Natural killer cell treated with Interleukin-12 subunit alpha and Interleukin-12 subunit beta and Interleukin-15 and Interleukin-18, amount 100 ng/mL, for 72 hours (primary cell): ENCODE measurements around the gene NHSL2. TPM values are rescaled to one million over a fixed set of nuclear protein-coding genes. Genes with fewer than 3 reads are reported as not detected.

Experiments used
- ATAC-seq, 2 donors: fragments of 150-1000 bp; cut with Tn5 transposase in 1 of 2; sonication (Bioruptor Pico), chemical (Tn5 transposase) in 1 of 2; 2 replicates each; pipeline ENCODE4 v1.10.0; 2021
- DNase-seq: peaks from one replicate; pipeline ENCODE4 v3.0.0; 2022; ENCODE audit warnings: low spot score
- H3K27ac Mint-ChIP-seq, 2 donors: 1 replicate in 1 of 2; 2 replicates in 1 of 2; pipeline ENCODE4 v1.8.0; 2022; ENCODE audit warnings: mixed read lengths in 2 of 2, mild to moderate bottlenecking in 1 of 2, moderate library complexity in 1 of 2
- H3K27me3 Mint-ChIP-seq, 2 donors: 1 replicate in 1 of 2; 2 replicates in 1 of 2; pipeline ENCODE4 v1.8.0; 2022; ENCODE audit warnings: mixed read lengths in 2 of 2
- H3K36me3 Mint-ChIP-seq: one replicate; pipeline ENCODE4 v1.8.0; 2022; ENCODE audit warnings: mixed read lengths
- H3K4me1 Mint-ChIP-seq, 2 donors: 1 replicate in 1 of 2; 2 replicates in 1 of 2; pipeline ENCODE4 v1.8.0; 2022; ENCODE audit warnings: low read depth in 2 of 2, mixed read lengths in 2 of 2, mild to moderate bottlenecking in 1 of 2
- H3K4me3 Mint-ChIP-seq: one replicate; pipeline ENCODE4 v1.8.0; 2022; ENCODE audit warnings: mixed read lengths
- H3K9me3 Mint-ChIP-seq: 2 replicates; pipeline ENCODE4 v1.8.0; 2022; ENCODE audit warnings: mixed read lengths
- total RNA-seq, 2 donors: library from RNA; stranded (reverse); gene quantifications; one replicate each; pipeline ENCODE4 v1.2.3, GENCODE V29; 2022

Gene NHSL2
- total RNA-seq, 2 donors from 2014 or later = 0.07 to 0.67 TPM

DNA sequence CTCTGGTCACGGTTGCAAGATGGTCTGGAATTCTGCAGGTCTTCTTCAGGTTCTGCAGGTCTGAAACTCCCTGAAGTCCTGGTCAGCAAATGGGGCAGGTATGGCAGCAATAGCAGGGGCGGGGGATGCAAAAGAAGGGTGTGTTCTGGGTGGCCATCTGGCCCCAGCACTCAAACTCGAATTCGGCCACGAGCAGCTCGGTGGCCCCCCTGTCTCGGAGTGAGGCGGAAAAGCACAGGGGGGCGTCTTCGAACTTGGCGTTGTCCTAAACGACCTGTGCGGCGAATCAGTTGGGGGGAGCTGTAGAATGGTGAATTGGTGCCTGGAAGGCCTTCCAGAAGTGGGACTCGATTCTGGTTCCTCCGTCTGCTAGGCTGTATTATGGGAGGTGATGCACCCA, 219.0 kb downstream of the NHSL2 start:
- Mint-ChIP-seq H3K27ac (no peak overlapping the region), H3K9me3 (no peaks in the 10 kb centered on the region), H3K4me1 (peaks cover 21 to 25% of the 10 kb centered on the region in 2 donors), H3K36me3 (no peaks in the 10 kb centered on the region), H3K27me3 (peaks cover 0 to 26% of the 10 kb centered on the region in 2 donors), H3K4me3 (no peak overlapping the region)
- DNase-seq (no peak), ATAC-seq (no peak)

DNA sequence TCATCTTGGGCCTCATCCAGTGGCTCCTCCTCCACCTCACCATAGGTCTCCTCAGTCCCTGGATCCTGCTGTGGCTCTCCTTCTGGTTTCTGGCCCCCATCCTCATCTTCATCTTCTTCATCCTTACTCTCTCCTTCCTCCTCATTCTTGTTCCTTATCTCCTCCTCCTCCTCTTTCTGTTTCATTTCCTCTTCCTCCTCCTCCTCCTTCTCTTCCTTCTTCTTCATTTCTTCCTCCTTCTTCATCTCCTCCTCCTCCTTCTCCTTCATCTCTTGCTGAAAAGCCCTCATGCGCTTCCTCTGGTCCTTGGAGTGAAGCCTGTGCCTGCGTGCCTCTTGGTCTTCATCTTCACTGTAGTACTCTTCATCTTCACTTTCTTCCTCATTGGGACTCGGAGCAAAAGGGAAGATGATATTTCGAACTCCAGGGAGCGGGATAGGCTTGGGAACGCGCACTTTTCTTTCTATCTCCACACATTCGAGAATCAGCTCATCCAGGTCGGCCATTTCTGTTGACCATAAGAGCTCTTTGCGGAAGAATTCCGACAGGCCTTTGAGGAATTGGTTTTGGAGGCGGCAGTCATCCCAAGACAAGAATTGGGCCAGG, 219.6 kb downstream of the NHSL2 start:
- DNase-seq = no peak
- ATAC-seq = no peak
- no peaks in the 10 kb centered on the region for H3K36me3 Mint-ChIP-seq
- H3K9me3 Mint-ChIP-seq = no peaks in the 10 kb centered on the region
- peaks cover 0 to 23% of the 10 kb centered on the region in 2 donors for H3K27me3 Mint-ChIP-seq
- H3K4me3 Mint-ChIP-seq = no peak overlapping the region
- H3K4me1 Mint-ChIP-seq = peaks cover 15 to 19% of the 10 kb centered on the region in 2 donors
- H3K27ac Mint-ChIP-seq = no peak overlapping the region

DNA sequence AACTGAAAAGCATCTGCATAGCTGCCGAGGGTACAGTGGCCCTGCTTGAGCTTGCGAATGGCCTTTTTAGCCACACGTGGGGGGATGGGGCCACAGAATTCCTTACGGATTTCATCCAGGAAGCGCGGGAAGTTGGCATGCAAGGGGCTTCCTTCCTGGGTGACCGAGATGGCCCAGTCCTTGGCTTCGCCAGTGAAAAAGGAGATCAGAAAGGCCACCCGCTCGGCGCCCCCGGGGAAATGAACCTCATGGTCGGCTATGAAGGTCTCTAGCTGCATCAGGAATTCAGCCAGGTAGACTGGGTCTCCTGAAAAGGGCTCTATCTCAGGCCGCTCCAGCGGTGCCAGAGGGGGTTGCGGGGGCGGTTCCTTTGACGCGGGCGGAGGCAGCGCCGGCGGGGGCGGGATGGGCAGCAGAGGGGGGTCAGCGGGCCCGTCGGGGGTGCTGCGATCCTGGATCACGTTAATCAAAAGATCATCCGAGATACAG, 220.2 kb downstream of the NHSL2 start:
- peaks cover 0 to 23% of the 10 kb centered on the region in 2 donors for H3K27me3 Mint-ChIP-seq
- H3K27ac Mint-ChIP-seq = no peak overlapping the region
- no peaks in the 10 kb centered on the region for H3K36me3 Mint-ChIP-seq
- no peak for DNase-seq
- ATAC-seq = no peak
- H3K9me3 Mint-ChIP-seq = no peaks in the 10 kb centered on the region
- H3K4me3 Mint-ChIP-seq = no peak overlapping the region
- peaks cover 11 to 15% of the 10 kb centered on the region in 2 donors for H3K4me1 Mint-ChIP-seq

DNA sequence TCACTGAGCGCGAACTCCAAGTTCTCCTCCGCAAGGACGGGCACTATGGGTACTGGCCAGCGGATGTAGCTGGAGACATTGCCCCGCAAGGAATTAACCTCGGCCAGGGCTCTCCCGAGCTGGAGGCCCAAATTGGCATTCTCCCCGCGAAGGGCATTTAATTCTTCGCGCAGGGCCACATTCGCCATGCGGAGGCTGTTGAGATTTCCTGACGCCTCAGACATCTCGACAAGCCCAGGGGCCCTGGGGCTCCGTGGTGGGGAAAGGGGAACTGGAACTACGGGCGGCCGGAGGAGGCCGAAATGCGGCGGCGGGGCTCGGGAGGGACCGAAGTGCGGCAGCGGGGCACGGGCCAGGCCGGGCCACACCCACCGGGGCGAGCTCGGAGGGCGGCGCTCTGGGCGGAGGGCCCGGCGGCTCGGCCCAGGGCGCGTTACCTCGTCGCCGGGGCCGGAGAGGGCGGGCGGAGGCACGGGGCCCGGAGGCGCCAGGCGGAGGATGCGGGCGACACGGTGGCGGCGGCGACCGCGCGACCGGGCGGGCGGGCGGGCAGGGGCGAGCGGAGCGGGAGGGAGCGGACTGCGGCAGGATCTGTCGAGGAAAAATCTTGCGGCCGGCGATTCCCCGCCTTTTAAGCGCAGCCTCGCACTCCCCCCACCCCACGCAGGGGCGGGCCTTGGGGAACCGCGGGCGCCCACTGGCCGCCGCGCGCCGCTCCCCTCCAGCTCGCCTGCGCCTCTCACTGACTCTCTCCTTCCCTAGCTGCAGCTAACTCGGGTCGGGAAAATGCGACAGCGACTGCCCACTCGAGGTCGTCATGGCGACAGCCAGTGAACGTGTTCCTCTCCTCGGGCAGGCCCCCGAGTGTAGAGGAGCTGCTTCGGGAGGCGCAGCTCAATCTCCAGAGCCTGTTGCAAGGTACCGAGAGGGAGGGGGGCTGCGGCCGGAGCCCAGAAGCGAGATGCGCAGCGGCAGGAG, 221.0 kb downstream of the NHSL2 start, which contains the start of gene RTL5:
RTL5 (minus strand) TSS at position 599 of the 978 bp plus-strand sequence.
- Mint-ChIP-seq H3K4me1 (peaks cover 8 to 13% of the 10 kb centered on the region in 2 donors), H3K27me3 (peaks cover 0 to 23% of the 10 kb centered on the region in 2 donors)
- ATAC-seq = peak; percentile 84 to 87

DNA sequence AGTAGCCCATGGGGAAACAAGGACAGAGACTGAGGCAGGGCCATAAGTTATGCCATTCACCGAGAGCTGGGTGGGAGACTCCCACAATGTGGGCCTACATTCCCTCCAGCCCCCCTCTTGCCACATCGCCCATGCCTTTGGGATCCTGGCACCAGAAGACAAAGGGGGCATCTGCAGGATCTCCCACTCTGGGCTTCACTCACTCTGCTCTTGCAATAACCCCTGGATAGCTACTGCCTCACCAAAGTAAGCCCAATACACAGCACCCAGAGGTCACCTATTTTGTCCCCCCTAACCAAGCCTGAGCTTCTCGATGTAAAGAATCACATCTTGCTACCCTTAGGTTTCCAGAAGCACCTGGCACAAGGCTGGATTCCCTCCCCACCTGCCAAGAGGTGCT, 221.8 kb downstream of the NHSL2 start:
- no peak for DNase-seq
- H3K27me3 Mint-ChIP-seq = peaks cover 0 to 23% of the 10 kb centered on the region in 2 donors
- no peaks in the 10 kb centered on the region for H3K9me3 Mint-ChIP-seq
- H3K27ac Mint-ChIP-seq = no peak overlapping the region
- ATAC-seq = no peak
- H3K4me3 Mint-ChIP-seq = peak overlapping the region; percentile 83
- H3K4me1 Mint-ChIP-seq = peaks cover 6 to 10% of the 10 kb centered on the region in 2 donors
- H3K36me3 Mint-ChIP-seq = no peaks in the 10 kb centered on the region

More for the DNA sequence above, 221.0 kb downstream of the NHSL2 start, which contains the start of gene RTL5:
- Mint-ChIP-seq H3K9me3 (no peaks in the 10 kb centered on the region), H3K4me3 (peak within 1 kb of the TSS; percentile 83), H3K36me3 (no peaks in the 10 kb centered on the region), H3K27ac (no peak within 1 kb of the TSS)
- DNase-seq = peak; percentile 71

DNA sequence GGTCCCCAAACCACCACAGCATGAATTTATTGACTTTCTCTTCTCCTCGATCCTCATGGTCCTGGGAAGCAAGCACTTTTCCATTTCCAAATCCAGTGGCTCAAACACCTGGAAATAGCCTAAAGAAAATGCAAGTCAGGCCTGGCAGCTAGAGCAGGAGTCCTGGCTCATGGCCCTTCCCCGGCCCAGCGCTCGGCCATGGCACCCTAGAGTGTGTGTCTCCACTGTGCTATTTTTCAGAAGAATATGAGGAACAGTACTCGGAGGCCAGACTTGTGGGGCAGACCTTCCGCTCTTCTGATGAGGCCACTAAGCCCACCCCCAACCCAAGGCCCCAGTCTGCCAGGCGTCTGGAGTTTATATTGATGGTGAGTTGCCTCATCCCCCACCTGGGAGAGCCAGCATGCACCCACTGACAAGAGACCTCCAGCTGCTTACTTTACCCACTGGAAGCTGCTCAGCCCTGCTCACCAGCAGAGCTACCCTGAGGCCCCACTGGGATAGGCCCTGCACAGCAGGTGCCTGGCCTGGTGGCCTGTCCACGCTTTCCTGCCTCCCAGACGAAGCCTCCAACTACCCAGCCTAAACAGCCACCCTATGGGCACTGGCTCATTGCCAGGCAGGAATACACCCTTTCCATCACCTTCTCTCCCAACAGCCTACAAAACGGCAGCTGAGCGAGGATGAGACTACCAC, 223.4 kb downstream of the NHSL2 start:
- H3K4me1 Mint-ChIP-seq = peaks cover 6 to 10% of the 10 kb centered on the region in 2 donors
- H3K27ac Mint-ChIP-seq = no peak overlapping the region
- DNase-seq (no peak), ATAC-seq (no peak)
- no peak overlapping the region for H3K4me3 Mint-ChIP-seq
- H3K36me3 Mint-ChIP-seq = no peaks in the 10 kb centered on the region
- peaks cover 0 to 20% of the 10 kb centered on the region in 2 donors for H3K27me3 Mint-ChIP-seq
- no peaks in the 10 kb centered on the region for H3K9me3 Mint-ChIP-seq

DNA sequence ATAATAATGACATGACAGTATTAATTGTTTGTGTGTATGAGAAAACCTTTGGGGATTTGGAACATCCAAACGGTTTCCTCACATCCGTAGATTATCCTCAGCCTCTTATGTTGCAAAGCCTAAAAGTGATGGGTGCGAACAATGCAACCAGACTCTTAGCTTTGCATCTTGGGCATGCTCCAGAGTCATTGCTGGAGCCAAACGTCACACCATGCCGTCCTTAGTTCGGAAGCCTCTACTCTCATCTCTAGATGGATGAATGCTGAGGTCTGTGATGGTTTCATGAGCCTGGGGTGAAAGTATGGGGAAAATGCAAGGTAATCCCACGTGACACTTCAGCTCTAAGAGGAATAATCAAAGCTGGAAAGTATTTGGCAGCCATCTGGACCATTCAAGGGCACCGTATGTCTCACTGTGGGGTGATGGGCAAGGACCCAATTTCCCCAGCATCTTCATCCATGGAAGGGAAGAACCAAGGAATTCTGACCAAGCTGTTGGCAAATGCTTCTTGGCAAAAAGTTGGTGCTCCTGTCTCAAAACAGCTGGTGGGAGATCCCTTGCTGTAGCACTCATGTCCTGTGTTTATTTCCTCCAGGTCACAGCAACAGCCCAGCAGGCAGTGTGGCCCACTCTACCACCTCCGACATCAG, 227.3 kb downstream of the NHSL2 start:
- DNase-seq = no peak
- Mint-ChIP-seq H3K4me1 (peaks cover 8 to 17% of the 10 kb centered on the region in 2 donors), H3K36me3 (no peaks in the 10 kb centered on the region), H3K27ac (no peak overlapping the region), H3K27me3 (peaks cover 0 to 16% of the 10 kb centered on the region in 2 donors), H3K9me3 (no peaks in the 10 kb centered on the region), H3K4me3 (no peak overlapping the region)
- ATAC-seq = no peak

DNA sequence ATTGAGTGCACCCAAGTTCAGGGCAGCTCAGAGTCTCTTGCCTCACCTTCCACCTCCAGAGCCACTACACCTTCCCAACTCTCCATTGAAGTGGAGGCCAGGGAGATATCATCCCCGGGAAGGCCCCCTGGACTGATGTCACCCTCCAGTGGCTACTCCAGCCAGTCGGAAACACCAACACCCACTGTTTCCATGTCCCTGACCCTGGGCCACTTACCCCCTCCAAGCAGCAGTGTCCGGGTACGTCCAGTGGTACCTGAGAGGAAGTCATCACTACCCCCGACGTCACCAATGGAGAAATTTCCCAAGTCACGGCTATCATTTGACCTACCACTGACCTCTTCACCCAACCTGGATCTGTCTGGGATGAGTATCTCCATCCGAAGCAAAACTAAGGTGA, 228.9 kb downstream of the NHSL2 start:
- Mint-ChIP-seq H3K9me3 (no peaks in the 10 kb centered on the region), H3K4me1 (peaks cover 15 to 17% of the 10 kb centered on the region in 2 donors)
- DNase-seq = no peak

DNA sequence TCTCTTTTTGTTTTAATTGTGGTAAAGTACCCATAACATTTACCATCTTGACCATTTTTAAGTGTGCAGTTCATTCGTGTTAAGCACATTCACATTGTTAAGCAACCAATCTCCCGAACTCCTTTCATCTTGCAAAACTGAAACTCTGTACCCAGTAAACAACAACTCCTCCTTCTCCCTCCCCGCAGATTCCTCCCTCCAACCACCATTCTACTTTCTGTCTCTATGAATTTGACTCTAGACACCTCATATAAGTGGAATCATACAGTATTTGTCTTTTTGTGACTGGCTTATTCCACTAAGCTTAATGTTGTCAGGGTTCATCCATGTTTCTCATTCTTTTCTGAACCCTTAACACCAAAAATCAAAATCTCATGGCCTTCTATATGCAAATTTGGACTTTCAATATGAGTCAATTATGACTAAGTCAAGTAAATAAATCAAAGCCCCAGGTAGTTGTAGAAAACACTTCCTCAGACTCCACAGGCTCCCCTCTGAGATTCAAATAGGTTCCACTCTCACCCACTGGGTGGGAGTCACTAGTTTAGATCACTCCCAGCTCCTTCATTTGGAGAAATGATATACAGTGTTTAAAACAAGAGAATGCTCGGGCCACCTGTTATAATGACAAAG, 230.8 kb downstream of the NHSL2 start:
- no peaks in the 10 kb centered on the region for H3K36me3 Mint-ChIP-seq
- peaks cover 17 to 22% of the 10 kb centered on the region in 2 donors for H3K4me1 Mint-ChIP-seq
- DNase-seq = no peak
- peak in 1 of 2 donors; percentile 54 for ATAC-seq
- H3K27ac Mint-ChIP-seq = peak overlapping the region in 1 of 2 donors; percentile 42
- no peaks in the 10 kb centered on the region for H3K9me3 Mint-ChIP-seq
- H3K27me3 Mint-ChIP-seq = peaks cover 0 to 10% of the 10 kb centered on the region in 2 donors
- H3K4me3 Mint-ChIP-seq = peak overlapping the region; percentile 69

More for the DNA sequence above, 228.9 kb downstream of the NHSL2 start:
- Mint-ChIP-seq H3K27ac (no peak overlapping the region), H3K27me3 (peaks cover 0 to 13% of the 10 kb centered on the region in 2 donors), H3K36me3 (no peaks in the 10 kb centered on the region), H3K4me3 (no peak overlapping the region)
- no peak for ATAC-seq

DNA sequence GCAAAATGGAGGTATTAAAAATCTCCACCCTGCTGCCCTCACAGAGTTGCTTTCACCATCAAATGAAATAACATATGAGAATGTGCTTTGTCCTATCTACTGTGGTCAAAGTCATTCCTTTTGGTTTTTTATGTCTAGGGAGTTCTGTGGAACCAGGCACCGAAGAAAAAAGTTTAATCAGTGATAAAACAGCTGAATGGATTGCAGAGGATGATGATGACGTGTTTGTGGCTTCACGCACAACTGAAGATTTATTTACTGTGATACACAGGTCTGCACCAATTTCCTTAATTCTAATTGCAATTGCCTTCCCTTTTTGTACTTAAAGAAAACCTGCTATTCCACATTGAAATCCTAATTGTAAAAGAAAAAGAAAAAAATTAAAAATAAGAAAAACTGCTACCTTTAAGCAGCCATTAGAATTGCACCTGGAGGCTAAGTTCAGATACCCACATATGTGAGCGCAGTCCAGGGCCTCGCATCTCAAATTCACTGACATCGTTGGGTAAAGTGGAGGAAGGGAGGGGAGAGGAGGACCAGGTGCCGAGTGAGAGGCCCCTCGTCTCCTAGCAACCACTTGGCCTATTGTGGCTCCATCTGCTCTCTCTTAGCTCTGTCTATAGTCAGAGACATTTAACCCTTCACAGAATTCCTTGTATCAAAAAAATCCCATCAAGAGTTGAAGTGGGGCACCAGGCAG, 231.6 kb downstream of the NHSL2 start:
- H3K9me3 Mint-ChIP-seq = no peaks in the 10 kb centered on the region
- H3K27ac Mint-ChIP-seq = no peak overlapping the region
- no peak overlapping the region for H3K4me3 Mint-ChIP-seq
- ATAC-seq (no peak), DNase-seq (no peak)
- peaks cover 17 to 22% of the 10 kb centered on the region in 2 donors for H3K4me1 Mint-ChIP-seq
- H3K27me3 Mint-ChIP-seq = peaks cover 0 to 10% of the 10 kb centered on the region in 2 donors
- no peaks in the 10 kb centered on the region for H3K36me3 Mint-ChIP-seq

DNA sequence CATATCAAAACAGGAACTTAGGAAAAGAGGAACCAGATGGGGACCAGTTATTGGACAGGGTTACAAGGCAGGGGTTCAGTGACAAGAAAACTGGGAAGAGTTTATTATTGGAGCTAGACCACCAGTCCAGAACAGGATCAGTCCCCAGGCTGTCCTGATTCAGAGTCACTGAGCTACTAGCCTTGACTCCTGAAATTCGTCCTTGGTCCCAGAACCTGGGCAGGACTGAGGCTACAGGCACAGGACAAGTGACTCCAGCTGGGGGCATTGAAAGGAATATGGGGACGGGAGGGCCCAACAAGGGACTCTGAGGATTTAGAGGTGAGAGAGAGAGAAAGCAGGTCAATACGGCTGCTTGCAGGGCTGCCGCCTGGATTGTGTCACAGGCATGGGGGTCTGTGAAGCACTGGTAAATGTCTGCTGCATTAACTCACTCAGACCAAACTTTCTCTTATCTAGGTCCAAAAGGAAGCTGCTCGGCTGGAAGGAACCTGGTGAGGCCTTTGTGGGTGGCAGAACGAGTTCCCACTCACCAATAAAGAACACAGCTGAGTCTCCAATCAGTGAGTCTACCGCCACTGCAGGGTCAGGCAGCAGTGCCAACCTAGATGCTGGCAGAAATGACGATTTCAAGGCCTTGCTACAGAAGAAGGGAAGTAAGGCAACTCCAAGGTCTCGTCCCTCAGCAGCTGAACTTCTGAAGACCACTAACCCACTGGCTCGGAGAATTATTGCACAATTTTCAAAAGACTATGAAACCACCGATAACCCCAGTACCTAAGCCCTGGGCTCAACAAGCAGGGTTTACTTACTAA, 232.4 kb downstream of the NHSL2 start:
- peaks cover 17 to 22% of the 10 kb centered on the region in 2 donors for H3K4me1 Mint-ChIP-seq
- H3K36me3 Mint-ChIP-seq = no peaks in the 10 kb centered on the region
- H3K4me3 Mint-ChIP-seq = no peak overlapping the region
- H3K9me3 Mint-ChIP-seq = no peaks in the 10 kb centered on the region
- no peak for DNase-seq
- ATAC-seq = no peak
- H3K27ac Mint-ChIP-seq = no peak overlapping the region
- H3K27me3 Mint-ChIP-seq = peaks cover 0 to 13% of the 10 kb centered on the region in 2 donors

DNA sequence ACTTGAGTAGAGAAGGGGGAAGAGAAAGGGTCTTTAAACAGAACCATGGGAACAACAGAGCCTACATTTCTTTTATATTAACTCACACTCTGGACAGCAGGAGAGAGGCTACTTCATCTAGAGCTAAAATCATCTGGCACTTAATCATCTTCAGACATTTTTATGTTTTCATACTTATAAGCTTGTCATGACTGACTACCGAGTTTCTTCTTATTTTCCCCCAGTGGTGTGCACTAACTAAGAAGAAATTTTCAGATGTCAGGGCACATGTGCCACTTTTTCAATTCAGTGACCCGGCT, 232.9 kb downstream of the NHSL2 start:
- Mint-ChIP-seq H3K27me3 (peaks cover 0 to 13% of the 10 kb centered on the region in 2 donors), H3K4me3 (no peak overlapping the region), H3K4me1 (peaks cover 17 to 22% of the 10 kb centered on the region in 2 donors), H3K27ac (no peak overlapping the region), H3K36me3 (no peaks in the 10 kb centered on the region), H3K9me3 (no peaks in the 10 kb centered on the region)
- DNase-seq = no peak
- ATAC-seq = no peak
